ENCODE results near the gene TANC1. TPM values are rescaled to one million over a fixed set of nuclear protein-coding genes. Genes with fewer than 3 reads are reported as not detected.

TANC1 gene
- total and polyA plus RNA-seq, 2 of the 4 experiments (the other 2 are of a cell fraction): 10.2 to 12.9 TPM

DNA sequence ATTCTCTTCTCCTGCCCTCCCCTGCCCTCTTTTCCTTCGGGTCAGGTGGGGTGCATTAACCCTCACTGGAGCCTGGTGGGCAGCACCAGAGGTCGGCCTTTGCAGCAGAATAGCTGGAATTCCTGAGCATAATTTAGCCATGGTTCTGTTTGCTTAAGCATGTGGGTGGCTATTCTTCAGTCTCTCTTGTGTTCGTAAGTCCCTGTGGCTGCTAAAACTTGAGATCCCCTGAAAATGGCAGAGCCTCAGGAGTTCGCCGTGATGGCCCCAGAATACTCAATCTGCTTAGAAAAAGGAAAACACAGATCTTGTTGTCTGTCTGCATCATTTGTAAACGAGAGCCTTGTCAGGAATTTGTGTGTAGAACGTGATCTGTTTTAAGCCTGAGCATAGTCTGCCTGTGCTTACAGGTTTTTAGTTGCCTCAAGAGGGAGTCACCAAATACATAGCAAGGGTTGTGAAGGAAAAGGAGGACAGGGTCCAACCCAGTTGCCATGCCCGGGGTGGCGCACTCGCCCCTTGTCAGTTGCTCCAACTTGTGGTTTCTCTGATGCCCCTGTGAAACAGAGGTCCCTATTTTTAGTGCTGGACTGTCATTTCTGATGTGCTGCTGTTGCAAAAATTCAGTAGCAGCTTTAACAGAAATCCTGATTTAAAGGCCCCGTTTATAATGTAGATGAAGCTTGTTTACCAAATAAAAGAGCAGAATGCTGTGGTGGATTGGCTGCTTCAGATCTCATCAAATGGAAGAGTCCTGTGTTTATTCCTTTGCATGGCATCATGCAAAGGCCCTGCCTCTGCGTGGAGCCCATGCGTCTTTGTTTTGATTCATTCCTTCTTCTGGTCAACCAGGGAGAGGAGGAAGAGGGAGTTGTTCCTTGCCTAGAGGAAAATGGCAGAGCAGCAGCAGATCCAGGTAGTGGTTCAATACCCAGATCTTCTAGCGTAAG is 243.3 kb downstream of the TANC1 start (continued):
- TF ChIP-seq BHLHE40 (IDR thresholded peaks at IDR 0.05; ENCODE audit: low read depth, low read length) (no peak), RAD21 (IDR thresholded peaks at IDR 0.05; ENCODE audit: low read length) (no peak)

DNA sequence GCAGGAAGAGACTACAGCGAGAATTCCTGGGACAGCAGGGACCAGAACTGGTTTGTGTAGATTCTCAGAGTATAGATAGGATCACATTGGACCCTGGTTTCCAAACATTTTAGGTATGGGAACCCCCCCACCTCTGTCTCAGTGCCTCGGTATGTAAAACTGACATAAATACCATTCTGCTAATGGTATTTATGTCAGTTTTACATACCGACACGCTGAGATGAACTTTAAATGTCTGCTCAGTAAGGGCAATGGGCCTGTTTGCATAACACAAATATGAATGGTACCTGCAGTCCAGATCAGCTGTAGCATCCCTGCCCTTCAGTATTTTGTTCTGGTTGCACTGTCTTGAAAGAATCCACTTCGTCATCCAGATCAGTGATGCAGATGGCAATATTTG is 244.9 kb downstream of the TANC1 start:
- no peak overlapping the region for H3K56ac ChIP-seq (ENCODE audit: extremely low read depth, insufficient read depth, low read length)
- no peak overlapping the region for H3K4me3 ChIP-seq (ENCODE audit: insufficient read depth, low read depth, low read length)
- no peak overlapping the region for H2BK20ac ChIP-seq (ENCODE audit: low read depth, low read length)
- H3K27ac ChIP-seq (ENCODE audit: insufficient read depth, low read length): no peak overlapping the region
- H4K8ac ChIP-seq (ENCODE audit: low read depth in 2 of 2, low read length in 2 of 2): no peak overlapping the region
- no peaks in the 10 kb centered on the region for H3K9me3 ChIP-seq (ENCODE audit: control insufficient read depth, insufficient read depth, low read length)
- DNase-seq: no peak
- no TSS peak for BruUV-seq (replicated peaks)
- no peak overlapping the region for H3K4ac ChIP-seq (ENCODE audit: low read depth, low read length)
- no peaks in the 10 kb centered on the region for H4K20me1 ChIP-seq (ENCODE audit: insufficient read depth, low read length)
- no peak overlapping the region for H4K91ac ChIP-seq (ENCODE audit: insufficient read depth, low read depth, low read length)
- H3K9ac ChIP-seq (ENCODE audit: low read depth, low read length): no peak overlapping the region
- no peak overlapping the region for H2BK5ac ChIP-seq (ENCODE audit: low read depth, low read length, poor library complexity, severe bottlenecking)
- ChIA-PET POLR2A (ENCODE audit: unreplicated experiment) (no interaction called here), CTCF (no interaction called here)
- peaks cover 0 to 2% of the 10 kb centered on the region in 2 experiments; a peak in 2 of 4 replicates for H3K79me1 ChIP-seq (ENCODE audit: low read depth in 1 of 2, low read length in 2 of 2)
- H2BK15ac ChIP-seq (ENCODE audit: low read depth, low read length): no peak overlapping the region
- no peak overlapping the region for H2AK9ac ChIP-seq (replicated peaks; ENCODE audit: low read depth, low read length, poor library complexity)
- no peak overlapping the region for H3K18ac ChIP-seq (ENCODE audit: low read depth, low read length)
- no peak overlapping the region for H4K5ac ChIP-seq (ENCODE audit: low read depth, low read length)
- H3K4me1 ChIP-seq (ENCODE audit: control insufficient read depth, insufficient read depth, low read length): peaks cover 9% of the 10 kb centered on the region
- dilution Hi-C loops (cut with HindIII; ENCODE audit: low sequenced_read_pairs, unreplicated experiment) (no loop called here), in situ Hi-C loops (cut with MboI; ENCODE audit: low sequenced_read_pairs) (no loop called here), intact Hi-C loops (cut with micrococcal nuclease) (no loop called here)
- peaks cover 34% of the 10 kb centered on the region for H3K36me3 ChIP-seq (ENCODE audit: control insufficient read depth, insufficient read depth, low read length)
- H2AK5ac ChIP-seq (ENCODE audit: low read depth, low read length): no peak overlapping the region
- no peaks in the 10 kb centered on the region for H3K27me3 ChIP-seq (ENCODE audit: control insufficient read depth, insufficient read depth, low read length)
- no peak for ATAC-seq (ENCODE audit: low read depth)
- no peak overlapping the region for H3K4me2 ChIP-seq (ENCODE audit: low read depth, low read length)
- H3K14ac ChIP-seq (replicated peaks; ENCODE audit: low read depth, low read length): no peak overlapping the region
- peaks cover 22% of the 10 kb centered on the region for H3K9me1 ChIP-seq (ENCODE audit: insufficient read depth, low read length)
- no peak overlapping the region for H2AFZ ChIP-seq (replicated peaks; ENCODE audit: low read length, poor library complexity)
- no peak overlapping the region for H2BK120ac ChIP-seq (ENCODE audit: low read depth, low read length)
- no peak overlapping the region for H3K23ac ChIP-seq (ENCODE audit: low read depth, low read length)
- WGBS, 2 experiments (ENCODE audit: extremely low coverage in 2 of 2, insufficient read length in 1 of 2): no CpG with 5 or more reads among the region's 5 CpGs
- TF ChIP-seq POLR2A (IDR thresholded peaks at IDR 0.05; ENCODE audit: low read depth, low read length): no peak
- no peak for TF ChIP-seq FOS (IDR thresholded peaks at IDR 0.05; ENCODE audit: low read depth, low read length)
- TF ChIP-seq NFE2L2 (IDR thresholded peaks at IDR 0.05; ENCODE audit: low read depth, low read length): no peak
- no peak for TF ChIP-seq BHLHE40 (IDR thresholded peaks at IDR 0.05; ENCODE audit: low read depth, low read length)
- TF ChIP-seq, protein P1, sequence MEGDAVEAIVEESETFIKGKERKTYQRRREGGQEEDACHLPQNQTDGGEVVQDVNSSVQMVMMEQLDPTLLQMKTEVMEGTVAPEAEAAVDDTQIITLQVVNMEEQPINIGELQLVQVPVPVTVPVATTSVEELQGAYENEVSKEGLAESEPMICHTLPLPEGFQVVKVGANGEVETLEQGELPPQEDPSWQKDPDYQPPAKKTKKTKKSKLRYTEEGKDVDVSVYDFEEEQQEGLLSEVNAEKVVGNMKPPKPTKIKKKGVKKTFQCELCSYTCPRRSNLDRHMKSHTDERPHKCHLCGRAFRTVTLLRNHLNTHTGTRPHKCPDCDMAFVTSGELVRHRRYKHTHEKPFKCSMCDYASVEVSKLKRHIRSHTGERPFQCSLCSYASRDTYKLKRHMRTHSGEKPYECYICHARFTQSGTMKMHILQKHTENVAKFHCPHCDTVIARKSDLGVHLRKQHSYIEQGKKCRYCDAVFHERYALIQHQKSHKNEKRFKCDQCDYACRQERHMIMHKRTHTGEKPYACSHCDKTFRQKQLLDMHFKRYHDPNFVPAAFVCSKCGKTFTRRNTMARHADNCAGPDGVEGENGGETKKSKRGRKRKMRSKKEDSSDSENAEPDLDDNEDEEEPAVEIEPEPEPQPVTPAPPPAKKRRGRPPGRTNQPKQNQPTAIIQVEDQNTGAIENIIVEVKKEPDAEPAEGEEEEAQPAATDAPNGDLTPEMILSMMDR (conservative IDR thresholded peaks at IDR 0.05; ENCODE audit: low read depth, low read length): no peak
- TF ChIP-seq RCOR1 (IDR thresholded peaks at IDR 0.05; ENCODE audit: insufficient replicate concordance, low read length): no peak
- TF ChIP-seq SMC3 (IDR thresholded peaks at IDR 0.05; ENCODE audit: low read depth, low read length): no peak
- TF ChIP-seq, protein P2, sequence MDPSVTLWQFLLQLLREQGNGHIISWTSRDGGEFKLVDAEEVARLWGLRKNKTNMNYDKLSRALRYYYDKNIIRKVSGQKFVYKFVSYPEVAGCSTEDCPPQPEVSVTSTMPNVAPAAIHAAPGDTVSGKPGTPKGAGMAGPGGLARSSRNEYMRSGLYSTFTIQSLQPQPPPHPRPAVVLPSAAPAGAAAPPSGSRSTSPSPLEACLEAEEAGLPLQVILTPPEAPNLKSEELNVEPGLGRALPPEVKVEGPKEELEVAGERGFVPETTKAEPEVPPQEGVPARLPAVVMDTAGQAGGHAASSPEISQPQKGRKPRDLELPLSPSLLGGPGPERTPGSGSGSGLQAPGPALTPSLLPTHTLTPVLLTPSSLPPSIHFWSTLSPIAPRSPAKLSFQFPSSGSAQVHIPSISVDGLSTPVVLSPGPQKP (IDR thresholded peaks at IDR 0.05; ENCODE audit: borderline replicate concordance, low read depth, low read length): no peak
- TF ChIP-seq, protein P3, sequence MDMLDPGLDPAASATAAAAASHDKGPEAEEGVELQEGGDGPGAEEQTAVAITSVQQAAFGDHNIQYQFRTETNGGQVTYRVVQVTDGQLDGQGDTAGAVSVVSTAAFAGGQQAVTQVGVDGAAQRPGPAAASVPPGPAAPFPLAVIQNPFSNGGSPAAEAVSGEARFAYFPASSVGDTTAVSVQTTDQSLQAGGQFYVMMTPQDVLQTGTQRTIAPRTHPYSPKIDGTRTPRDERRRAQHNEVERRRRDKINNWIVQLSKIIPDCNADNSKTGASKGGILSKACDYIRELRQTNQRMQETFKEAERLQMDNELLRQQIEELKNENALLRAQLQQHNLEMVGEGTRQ (IDR thresholded peaks at IDR 0.05; ENCODE audit: low read depth, low read length): no peak
- no peak for TF ChIP-seq RFX5 (IDR thresholded peaks at IDR 0.05; ENCODE audit: low read depth, low read length)
- TF ChIP-seq CHD1 (IDR thresholded peaks at IDR 0.05; ENCODE audit: low read depth, low read length): no peak

Measured in IMR-90 (cell line).